ENCODE data around the gene TLR8. TPM values are rescaled to one million over a fixed set of nuclear protein-coding genes. Genes with fewer than 3 reads are reported as not detected.
A peak's percentile ranks its signal among the peaks of the same experiment; 100 is the strongest.
"Not testable (repeated sequence)": the region's sequence is repeated elsewhere in the genome, so short reads cannot be mapped to it uniquely, and the experiment has no call there.

The TLR8 gene
- polyA plus RNA-seq, 5 donors = 0.28 to 0.60 (median 0.46) TPM

GRCh38 chrX:12896935-12897334, 9.5 kb upstream of the TLR8 start:
- DNase-seq = no peak

GRCh38 chrX:12898073-12898472, 8.3 kb upstream of the TLR8 start:
- DNase-seq = no peak

- no peak for DNase-seq
Observed at GRCh38 chrX:12899506-12899905, 6.9 kb upstream of the TLR8 start.

GRCh38 chrX:12901486-12901885, 4.9 kb upstream of the TLR8 start:
- DNase-seq = peak; percentile 19 to 29

- DNase-seq = peak; percentile 12 to 19
Observed at GRCh38 chrX:12903646-12904045, 2.8 kb upstream of the TLR8 start.

- DNase-seq = no peak
Observed at GRCh38 chrX:12910423-12911121, 4.2 kb downstream of the TLR8 start.

GRCh38 chrX:12911122-12911470, 4.7 kb downstream of the TLR8 start:
- no peak for DNase-seq

- DNase-seq = no peak
Observed at GRCh38 chrX:12912791-12913482, 6.5 kb downstream of the TLR8 start.

- no peak for DNase-seq
Observed at GRCh38 chrX:12917753-12918152, 11.3 kb downstream of the TLR8 start.

GRCh38 chrX:12919051-12919450, 12.6 kb downstream of the TLR8 start:
- DNase-seq = no peak

- no peak for DNase-seq
Observed at GRCh38 chrX:12919620-12920019, 13.2 kb downstream of the TLR8 start.

GRCh38 chrX:12920990-12921389, 14.6 kb downstream of the TLR8 start:
- DNase-seq = no peak

GRCh38 chrX:12921886-12922598, 15.6 kb downstream of the TLR8 start:
- no peak for DNase-seq

GRCh38 chrX:12922599-12922919, 16.1 kb downstream of the TLR8 start:
- DNase-seq = no peak

GRCh38 chrX:12929701-12930100, 23.3 kb downstream of the TLR8 start:
- no peak for DNase-seq

GRCh38 chrX:12930150-12930549, 23.7 kb downstream of the TLR8 start:
- DNase-seq = no peak

- DNase-seq = no peak
Observed at GRCh38 chrX:12932244-12932643, 25.8 kb downstream of the TLR8 start.

- DNase-seq = no peak
Observed at GRCh38 chrX:12934850-12935249, 28.4 kb downstream of the TLR8 start.

- DNase-seq = no peak
Observed at GRCh38 chrX:12936947-12937346, 30.5 kb downstream of the TLR8 start.

- DNase-seq = not testable (repeated sequence)
Observed at GRCh38 chrX:12940471-12940870, 34.1 kb downstream of the TLR8 start.

GRCh38 chrX:12943592-12943991, 37.2 kb downstream of the TLR8 start:
- not testable (repeated sequence) for DNase-seq

GRCh38 chrX:12944452-12944851, 38.0 kb downstream of the TLR8 start:
- DNase-seq = not testable (repeated sequence)

- no peak for DNase-seq
Observed at GRCh38 chrX:12945494-12945893, 39.1 kb downstream of the TLR8 start.
